OCI-LY3 (cell line): ENCODE results near the gene SMO.
"Not testable (repeated sequence)": the region's sequence is repeated elsewhere in the genome, so short reads cannot be mapped to it uniquely, and the experiment has no call there.

Experiments
- H2AFZ ChIP-seq: fragments of 200-600, 300-600 bp; shearing (Covaris generic); 2 replicates; pipeline ENCODE4 v1.6.0; 2014; ENCODE audit warnings: antibody characterized with exemption, low read depth, low read length
- H3K27ac ChIP-seq: fragments of 200-600, 300-600 bp; sonication (generic); 2 replicates; pipeline ENCODE4 v1.5.1; 2014; ENCODE audit warnings: mild to moderate bottlenecking, low read length, moderate library complexity, mixed read lengths
- H3K27me3 ChIP-seq: fragments of 200-600, 300-600 bp; sonication (generic); 2 replicates; pipeline ENCODE4 v1.6.1; 2014; ENCODE audit warnings: low read depth, low read length, mixed read lengths
- H3K36me3 ChIP-seq: fragments of 200-600, 300-600 bp; sonication (generic); replicated peaks from 2 replicates; pipeline ENCODE3; 2014; ENCODE audit warnings: low read depth, low read length, mixed read lengths
- H3K4me1 ChIP-seq: fragments of 300-600, 200-600 bp; sonication (generic); 2 replicates; pipeline ENCODE4 v1.6.1; 2014; ENCODE audit warnings: low read length, mixed read lengths
- H3K4me2 ChIP-seq: fragments of 200-600, 300-600 bp; sonication (generic); 2 replicates; pipeline ENCODE4 v1.6.1; 2014; ENCODE audit warnings: low read length, mixed read lengths
- H3K4me3 ChIP-seq: fragments of 300-600, 200-600 bp; sonication (generic); 2 replicates; pipeline ENCODE4 v1.5.1; 2014; ENCODE audit warnings: antibody characterized with exemption, mild to moderate bottlenecking, low read length, moderate library complexity
- H3K79me2 ChIP-seq: fragments of 300-600, 200-600 bp; shearing (Covaris generic); 2 replicates; pipeline ENCODE4 v1.6.1; 2014; ENCODE audit warnings: mild to moderate bottlenecking, low read length, mixed read lengths
- H3K9ac ChIP-seq: fragments of 300-600, 200-600 bp; shearing (Covaris generic); 2 replicates; pipeline ENCODE4 v1.6.0; 2014; ENCODE audit warnings: mild to moderate bottlenecking, low read length, moderate library complexity
- H3K9me3 ChIP-seq: fragments of 200-600, 300-600 bp; shearing (Covaris generic); 2 replicates; pipeline ENCODE4 v1.6.1; 2014; ENCODE audit warnings: low read length, mixed read lengths; ENCODE audit not compliant: insufficient read depth
- H4K20me1 ChIP-seq: fragments of 200-600, 300-600 bp; sonication (generic); 2 replicates; pipeline ENCODE4 v1.6.1; 2016; ENCODE audit warnings: low read length, mixed read lengths; ENCODE audit not compliant: insufficient read depth
- EZH2phosphoT487 ChIP-seq: fragments of 200-600 bp; shearing (Covaris generic); IDR thresholded peaks from 2 replicates; pipeline ENCODE4 v1.6.1; 2018; ENCODE audit warnings: antibody characterized with exemption, mixed run types, low read depth
- TF ChIP-seq, protein P1 (sequence below): fragments of 200-600, 300-600 bp; sonication (generic); IDR thresholded peaks from 2 replicates; pipeline ENCODE4 v1.5.1; 2014; ENCODE audit warnings: antibody characterized with exemption, low read length, low read depth

SMO gene

DNA sequence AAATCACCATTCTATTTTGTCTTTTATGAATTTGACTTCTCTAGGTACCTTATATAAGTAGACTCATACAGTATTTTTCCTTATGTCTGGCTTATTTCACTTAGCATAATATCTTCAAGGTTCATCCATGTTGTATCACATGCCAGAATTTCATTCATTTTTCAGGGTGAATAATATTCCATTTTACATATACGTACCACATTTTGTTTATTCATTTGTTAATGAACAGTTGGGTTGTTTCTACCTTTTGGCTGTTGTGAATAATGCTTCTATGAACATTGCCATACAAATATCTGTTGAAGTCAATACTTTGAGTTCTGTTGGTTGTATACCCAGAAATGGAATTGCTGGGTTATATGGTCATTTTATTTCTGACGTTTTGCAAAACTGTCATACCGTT is 57.1 kb downstream of the SMO start:
- Histone ChIP-seq H3K27ac (no peak overlapping the region), H3K4me3 (no peak overlapping the region), H3K4me1 (no peaks in the 10 kb centered on the region), H3K9ac (no peak overlapping the region), H3K27me3 (no peaks in the 10 kb centered on the region), H4K20me1 (no peaks in the 10 kb centered on the region), H3K4me2 (no peak overlapping the region), H3K36me3 (no peaks in the 10 kb centered on the region), H3K79me2 (no peaks in the 10 kb centered on the region), H2AFZ (no peak overlapping the region), H3K9me3 (no peaks in the 10 kb centered on the region)
- TF ChIP-seq EZH2phosphoT487: no peak
- TF ChIP-seq, protein P1, sequence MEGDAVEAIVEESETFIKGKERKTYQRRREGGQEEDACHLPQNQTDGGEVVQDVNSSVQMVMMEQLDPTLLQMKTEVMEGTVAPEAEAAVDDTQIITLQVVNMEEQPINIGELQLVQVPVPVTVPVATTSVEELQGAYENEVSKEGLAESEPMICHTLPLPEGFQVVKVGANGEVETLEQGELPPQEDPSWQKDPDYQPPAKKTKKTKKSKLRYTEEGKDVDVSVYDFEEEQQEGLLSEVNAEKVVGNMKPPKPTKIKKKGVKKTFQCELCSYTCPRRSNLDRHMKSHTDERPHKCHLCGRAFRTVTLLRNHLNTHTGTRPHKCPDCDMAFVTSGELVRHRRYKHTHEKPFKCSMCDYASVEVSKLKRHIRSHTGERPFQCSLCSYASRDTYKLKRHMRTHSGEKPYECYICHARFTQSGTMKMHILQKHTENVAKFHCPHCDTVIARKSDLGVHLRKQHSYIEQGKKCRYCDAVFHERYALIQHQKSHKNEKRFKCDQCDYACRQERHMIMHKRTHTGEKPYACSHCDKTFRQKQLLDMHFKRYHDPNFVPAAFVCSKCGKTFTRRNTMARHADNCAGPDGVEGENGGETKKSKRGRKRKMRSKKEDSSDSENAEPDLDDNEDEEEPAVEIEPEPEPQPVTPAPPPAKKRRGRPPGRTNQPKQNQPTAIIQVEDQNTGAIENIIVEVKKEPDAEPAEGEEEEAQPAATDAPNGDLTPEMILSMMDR: no peak

DNA sequence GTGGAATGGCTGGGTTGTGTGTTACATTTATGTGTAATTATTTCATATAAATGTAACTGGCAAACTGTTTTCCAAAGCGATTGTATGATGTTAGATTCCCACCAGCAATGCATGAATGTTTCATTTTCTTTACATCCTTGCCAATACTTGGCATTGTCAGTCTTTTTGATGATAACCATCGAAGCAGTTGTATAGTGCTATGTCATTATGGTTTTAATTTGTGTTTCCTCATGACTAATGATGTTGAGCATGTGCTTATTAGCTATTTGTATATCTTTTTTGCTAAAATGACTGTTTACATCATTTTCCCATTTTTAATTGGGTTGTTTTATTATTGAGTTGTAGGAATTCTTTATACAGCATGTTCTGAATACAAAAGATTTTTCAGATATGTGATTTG is 58.7 kb downstream of the SMO start:
- Histone ChIP-seq H3K27me3 (no peaks in the 10 kb centered on the region), H3K4me3 (no peak overlapping the region), H4K20me1 (no peaks in the 10 kb centered on the region), H3K36me3 (no peaks in the 10 kb centered on the region), H3K9me3 (no peaks in the 10 kb centered on the region), H2AFZ (no peak overlapping the region), H3K79me2 (no peaks in the 10 kb centered on the region), H3K9ac (no peak overlapping the region), H3K4me1 (no peaks in the 10 kb centered on the region), H3K27ac (no peak overlapping the region), H3K4me2 (no peak overlapping the region)
- TF ChIP-seq, protein P1: no peak
- no peak for TF ChIP-seq EZH2phosphoT487

DNA sequence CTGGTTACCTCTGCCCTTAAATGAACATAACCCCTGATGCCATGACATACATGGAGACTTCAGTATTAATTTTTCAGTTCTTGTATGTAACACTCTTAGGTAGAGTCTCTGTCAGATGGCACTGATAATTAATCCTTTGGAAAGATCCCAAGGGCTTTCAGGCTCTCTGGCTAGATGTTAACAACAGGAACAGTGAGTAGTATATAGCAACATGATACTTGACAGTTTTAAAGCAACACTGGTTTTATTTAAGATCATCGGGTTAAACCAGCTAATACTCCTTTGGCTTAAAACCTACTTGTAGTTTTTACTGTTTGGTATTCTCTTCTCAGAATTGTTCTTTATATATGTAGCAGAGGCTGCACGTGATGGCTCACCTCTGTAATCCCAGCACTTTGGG is 63.7 kb downstream of the SMO start:
- H3K79me2 ChIP-seq: no peaks in the 10 kb centered on the region
- no peak overlapping the region for H2AFZ ChIP-seq
- H3K36me3 ChIP-seq: no peaks in the 10 kb centered on the region
- H3K4me2 ChIP-seq: no peak overlapping the region
- H4K20me1 ChIP-seq: no peaks in the 10 kb centered on the region
- H3K27me3 ChIP-seq: no peaks in the 10 kb centered on the region
- H3K9ac ChIP-seq: no peak overlapping the region
- TF ChIP-seq EZH2phosphoT487: no peak
- TF ChIP-seq, protein P1: no peak
- H3K4me1 ChIP-seq: no peaks in the 10 kb centered on the region
- no peaks in the 10 kb centered on the region for H3K9me3 ChIP-seq
- H3K4me3 ChIP-seq: no peak overlapping the region
- H3K27ac ChIP-seq: no peak overlapping the region

DNA sequence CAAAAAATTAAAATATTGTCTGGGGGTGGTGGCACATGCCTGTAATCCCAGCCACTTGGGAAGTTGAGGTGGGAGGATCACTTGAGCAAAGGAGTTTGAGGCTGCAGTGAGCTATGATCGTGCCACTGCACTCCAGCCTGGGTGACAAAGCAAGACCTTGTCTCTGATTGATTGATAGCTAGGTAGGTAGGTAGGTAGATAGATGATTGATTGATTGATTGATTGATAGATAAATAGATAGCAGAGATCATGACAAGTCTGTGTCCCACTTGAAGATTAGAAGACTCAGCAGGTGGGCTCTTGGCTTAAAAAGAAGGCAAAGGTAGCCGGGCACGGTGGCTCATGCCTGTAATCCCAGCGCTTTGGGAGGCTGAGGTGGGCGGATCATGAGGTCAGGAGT is 64.2 kb downstream of the SMO start:
- not testable (repeated sequence) for H3K4me3 ChIP-seq, H3K27me3 ChIP-seq, H3K4me2 ChIP-seq, H3K27ac ChIP-seq, H3K4me1 ChIP-seq, H3K9ac ChIP-seq, H3K9me3 ChIP-seq, H4K20me1 ChIP-seq, H3K79me2 ChIP-seq, H3K36me3 ChIP-seq, H2AFZ ChIP-seq

DNA sequence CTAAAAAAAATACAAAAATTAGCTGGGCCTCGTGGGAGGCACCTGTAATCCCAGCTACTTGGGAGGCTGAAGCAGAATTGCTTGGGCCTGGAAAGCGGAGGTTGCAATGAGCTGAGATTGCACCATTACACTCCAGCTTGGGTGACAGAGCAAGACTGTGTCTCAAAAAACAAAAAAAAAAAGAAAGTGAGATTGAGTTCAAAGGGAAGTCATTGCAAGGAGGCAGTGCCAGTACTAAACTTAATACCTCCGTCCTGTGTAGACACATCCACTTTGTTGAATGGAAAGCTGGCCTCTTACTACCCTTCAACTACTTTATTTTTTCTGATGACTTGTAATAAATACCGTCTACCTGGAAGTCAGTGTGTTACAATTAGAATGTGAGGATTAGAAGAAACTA is 67.4 kb downstream of the SMO start:
- no peaks in the 10 kb centered on the region for H3K79me2 ChIP-seq
- H3K27me3 ChIP-seq: no peaks in the 10 kb centered on the region
- H3K4me3 ChIP-seq: no peak overlapping the region
- H3K36me3 ChIP-seq: no peaks in the 10 kb centered on the region
- no peak overlapping the region for H3K4me2 ChIP-seq
- H3K4me1 ChIP-seq: no peaks in the 10 kb centered on the region
- H3K9ac ChIP-seq: no peak overlapping the region
- H3K9me3 ChIP-seq: no peaks in the 10 kb centered on the region
- no peak overlapping the region for H2AFZ ChIP-seq
- TF ChIP-seq EZH2phosphoT487: no peak
- TF ChIP-seq, protein P1: no peak
- no peak overlapping the region for H3K27ac ChIP-seq
- H4K20me1 ChIP-seq: no peaks in the 10 kb centered on the region
